Right lobe of liver (tissue), 6 donors: ENCODE results near the gene FKBP5. TPM values are rescaled to one million over a fixed set of nuclear protein-coding genes. Genes with fewer than 3 reads are reported as not detected.

Experiments used
- ATAC-seq, 4 donors: fragments of 200-7000 bp; cut with Tn5 transposase; one replicate each; pipeline ENCODE4 v1.9.1; 2020; ENCODE audit warnings: mild to moderate bottlenecking in 4 of 4, moderate library complexity in 4 of 4
- DNase-seq, 3 donors: peaks; one replicate each; pipeline ENCODE4 v3.0.0-alpha.2; 2020
- H3K27ac ChIP-seq, 3 donors: fragments of 200-600 bp; one replicate each; pipeline ENCODE4 v1.8.0; 2022
- H3K27me3 ChIP-seq, 2 donors: fragments of 200-600 bp; one replicate each; pipeline ENCODE4 v1.8.0; 2022
- H3K36me3 ChIP-seq, 4 donors: fragments of 200-600 bp; sonication (generic) in 1 of 4; one replicate each; pipeline versions ENCODE4 v1.5.1 to v1.8.0; 2017 to 2022; ENCODE audit warnings: control low read depth in 1 of 4
- H3K4me1 ChIP-seq, 4 donors: fragments of 200-600 bp; sonication (generic) in 1 of 4; one replicate each; pipeline versions ENCODE4 v1.5.1 to v1.8.0; 2017 to 2022; ENCODE audit warnings: control low read depth in 1 of 4
- H3K4me3 ChIP-seq, 3 donors: fragments of 200-600 bp; one replicate each; pipeline ENCODE4 v1.8.0; 2022
- H3K9me3 ChIP-seq, 4 donors: fragments of 200-600 bp; sonication (generic) in 1 of 4; one replicate each; pipeline versions ENCODE4 v1.5.1 to v1.8.0; 2017 to 2022; ENCODE audit warnings: control low read depth in 1 of 4
- POLR2A ChIP-seq: fragments of 450-650 bp; IDR thresholded peaks from one replicate; pipeline ENCODE4 v1.6.1; 2017; ENCODE audit warnings: antibody characterized with exemption, mild to moderate bottlenecking
- WGBS: methylation state at CpG from one replicate; pipeline ENCODE4 v1.1.6; 2018; ENCODE audit warnings: low coverage, low lambda C conversion rate; ENCODE audit not compliant: insufficient coverage; ENCODE audit errors: missing lambda C conversion rate; 5-methylcytosine and 5-hydroxymethylcytosine counted together
- intact Hi-C, 2 donors: fragments of 100-400 bp; cut with DNase I; formaldehyde crosslinking; loops; one replicate each; pipeline versions ENCODE4 v1.11.2 to v1.14.1; 2022
- total RNA-seq, 6 experiments: library from RNA; depleted of rRNA in 2 of 6; stranded (reverse); fragments of >200 nt in 2 of 6; fragmentation: NEBNext Ultra II Directional in 3 of 6; extraction: Animal tissue kit (Norgen Biotek cat#: 25700) in 3 of 6; gene quantifications; one replicate each; pipeline versions ENCODE4 v1.1.0 to v1.2.4, GENCODE V29; 2016 to 2023
- TF ChIP-seq, protein P1 (sequence below), 4 donors: fragments of 200-600 bp in 3 of 4; fragments of 450-650 bp in 1 of 4; IDR thresholded peaks; one replicate each; pipeline versions ENCODE4 v1.5.1 to v1.8.0; 2016 to 2022; ENCODE audit warnings: antibody characterized with exemption in 4 of 4, mild to moderate bottlenecking in 2 of 4
- donor health status: DM: no; HTN: yes; CAD: no.
- donor health status: DM: no; HTN: no; CAD: no.
- donor health status: DM: no; HTN: no; CAD: no.
- donor health status: DM: no; HTN: yes; CAD: no.
- donor health status: DM: no; HTN: yes; CAD: no.

Gene FKBP5
- total RNA-seq, 6 experiments from 2014 or later, result 36.1 to 387 (median 111) TPM

DNA sequence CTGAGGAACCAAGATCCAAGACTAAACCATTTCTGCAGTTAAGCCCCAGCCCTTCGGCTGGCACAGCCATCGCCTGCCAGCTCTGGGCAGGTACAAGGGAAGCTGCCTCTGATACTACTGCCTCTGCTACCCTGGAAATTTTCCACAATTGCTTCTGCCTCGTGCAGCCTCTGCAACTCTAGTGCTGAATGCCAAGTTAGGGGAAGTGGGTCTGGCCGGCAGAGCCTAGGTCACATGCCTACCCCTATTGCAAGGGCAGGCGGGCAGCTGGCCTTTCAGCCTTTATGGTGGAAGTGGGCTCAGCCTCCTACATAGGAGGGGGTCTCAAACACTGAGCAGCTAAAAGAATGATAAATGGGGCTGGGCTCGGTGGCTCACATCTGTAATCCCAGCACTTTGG lies 131.5 kb downstream of the FKBP5 start:
- WGBS, result 48% methylated on average over 3 of the region's 6 CpGs
- Histone ChIP-seq H3K9me3 (no peaks in the 10 kb centered on the region), H3K4me1 (no peaks in the 10 kb centered on the region), H3K4me3 (no peak overlapping the region), H3K36me3 (no peaks in the 10 kb centered on the region), H3K27ac (no peak overlapping the region), H3K27me3 (no peaks in the 10 kb centered on the region)
- DNase-seq (no peak), ATAC-seq (peak in 3 of 4 donors; percentile 36 to 58 (median 56))
- intact Hi-C loops, result no loop called here
- no peak for TF ChIP-seq POLR2A
- TF ChIP-seq, protein P1, sequence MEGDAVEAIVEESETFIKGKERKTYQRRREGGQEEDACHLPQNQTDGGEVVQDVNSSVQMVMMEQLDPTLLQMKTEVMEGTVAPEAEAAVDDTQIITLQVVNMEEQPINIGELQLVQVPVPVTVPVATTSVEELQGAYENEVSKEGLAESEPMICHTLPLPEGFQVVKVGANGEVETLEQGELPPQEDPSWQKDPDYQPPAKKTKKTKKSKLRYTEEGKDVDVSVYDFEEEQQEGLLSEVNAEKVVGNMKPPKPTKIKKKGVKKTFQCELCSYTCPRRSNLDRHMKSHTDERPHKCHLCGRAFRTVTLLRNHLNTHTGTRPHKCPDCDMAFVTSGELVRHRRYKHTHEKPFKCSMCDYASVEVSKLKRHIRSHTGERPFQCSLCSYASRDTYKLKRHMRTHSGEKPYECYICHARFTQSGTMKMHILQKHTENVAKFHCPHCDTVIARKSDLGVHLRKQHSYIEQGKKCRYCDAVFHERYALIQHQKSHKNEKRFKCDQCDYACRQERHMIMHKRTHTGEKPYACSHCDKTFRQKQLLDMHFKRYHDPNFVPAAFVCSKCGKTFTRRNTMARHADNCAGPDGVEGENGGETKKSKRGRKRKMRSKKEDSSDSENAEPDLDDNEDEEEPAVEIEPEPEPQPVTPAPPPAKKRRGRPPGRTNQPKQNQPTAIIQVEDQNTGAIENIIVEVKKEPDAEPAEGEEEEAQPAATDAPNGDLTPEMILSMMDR (IDR thresholded peaks at IDR 0.05), result no peak

DNA sequence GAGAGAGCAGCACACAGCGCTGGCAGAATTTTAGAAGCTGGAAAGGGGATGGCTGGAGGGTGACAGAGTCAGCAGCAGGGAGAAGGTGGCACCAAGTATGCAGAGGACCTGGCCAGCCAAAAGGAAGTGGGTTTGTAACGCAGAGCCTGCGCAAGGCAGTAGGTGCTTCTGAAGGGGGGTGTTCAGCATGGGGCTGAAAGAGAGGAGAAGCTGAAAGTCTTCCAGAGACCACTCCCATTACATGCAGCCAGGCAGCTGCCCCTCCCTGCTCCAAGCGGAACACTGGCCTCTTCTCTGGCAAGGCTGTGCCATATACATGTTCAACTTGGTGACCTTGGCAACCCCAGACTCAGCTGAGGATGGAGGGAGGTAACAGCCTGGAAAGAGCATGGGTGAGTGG lies 133.9 kb downstream of the FKBP5 start:
- Histone ChIP-seq H3K27me3 (no peaks in the 10 kb centered on the region), H3K27ac (no peak overlapping the region), H3K9me3 (no peaks in the 10 kb centered on the region), H3K36me3 (no peaks in the 10 kb centered on the region), H3K4me1 (no peaks in the 10 kb centered on the region), H3K4me3 (no peak overlapping the region)
- DNase-seq (no peak), ATAC-seq (no peak)
- WGBS, result 68% methylated on average over 4 of the region's 4 CpGs
- intact Hi-C loops, result no loop called here
- TF ChIP-seq POLR2A, result no peak
- TF ChIP-seq, protein P1 (IDR thresholded peaks at IDR 0.05), result no peak

DNA sequence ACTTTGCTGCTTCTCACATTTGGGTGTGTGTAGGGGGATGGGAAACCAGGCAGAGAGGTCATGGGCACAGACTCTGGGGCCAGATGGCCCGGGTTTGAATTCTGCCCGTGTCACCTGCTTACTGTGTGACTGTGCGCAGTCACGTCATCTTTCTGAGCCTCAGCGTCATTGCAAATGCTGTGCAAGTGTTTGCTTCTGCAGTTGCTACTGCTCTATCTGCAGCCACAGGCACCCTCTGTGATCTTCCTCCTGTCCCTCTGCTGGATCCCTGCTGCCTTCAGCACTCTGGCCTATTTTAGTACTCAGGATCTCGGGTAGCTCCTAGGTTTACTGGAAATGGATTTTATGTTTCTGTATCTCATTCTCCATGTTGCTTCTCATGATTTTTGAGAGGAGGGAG lies 135.4 kb downstream of the FKBP5 start:
- H3K27ac ChIP-seq, result no peak overlapping the region
- intact Hi-C loops, result no loop called here

DNA sequence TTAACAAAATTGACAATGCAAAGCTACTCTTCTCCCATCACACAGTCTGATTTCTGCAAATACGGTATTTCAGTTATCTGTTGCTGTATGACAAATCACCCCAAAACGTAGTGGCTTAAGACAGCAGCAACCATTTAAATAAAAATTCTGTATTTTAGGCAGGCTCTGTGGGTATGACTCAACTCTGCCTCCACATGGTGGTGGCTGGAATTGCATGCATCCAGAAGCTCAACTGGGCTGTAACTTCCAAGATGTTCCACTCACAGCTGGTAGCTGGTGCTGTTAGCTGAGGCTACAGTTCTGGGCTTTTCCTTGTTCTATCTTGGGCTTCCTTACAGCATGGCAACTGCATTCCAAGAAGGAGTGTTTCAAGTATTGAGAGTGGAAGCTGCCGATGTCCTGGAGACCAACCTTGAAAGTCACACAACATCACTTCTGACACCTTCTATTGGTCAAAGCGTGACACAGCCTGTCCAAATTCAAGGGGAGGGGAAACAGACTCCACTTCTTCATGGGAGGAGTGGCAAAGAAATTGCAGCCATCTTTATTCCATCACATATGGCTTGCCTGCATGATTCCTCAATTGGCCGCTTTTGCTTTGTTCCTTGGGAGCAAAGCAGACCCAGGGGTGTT lies 136.3 kb downstream of the FKBP5 start:
- no peaks in the 10 kb centered on the region for H3K36me3 ChIP-seq
- H3K4me3 ChIP-seq, result no peak overlapping the region
- no peaks in the 10 kb centered on the region for H3K27me3 ChIP-seq
- H3K9me3 ChIP-seq, result no peaks in the 10 kb centered on the region
- intact Hi-C loops, result no loop called here
- no peak overlapping the region for H3K27ac ChIP-seq
- DNase-seq (no peak), ATAC-seq (peak; percentile 60 to 80 (median 70))
- 39% methylated on average over 4 of the region's 5 CpGs for WGBS
- TF ChIP-seq, protein P1 (IDR thresholded peaks at IDR 0.05), result peak; percentile 64 to 90 (median 72)
- no peak for TF ChIP-seq POLR2A
- no peaks in the 10 kb centered on the region for H3K4me1 ChIP-seq

More for the DNA sequence above, 135.4 kb downstream of the FKBP5 start:
- H3K27me3 ChIP-seq, result no peaks in the 10 kb centered on the region
- TF ChIP-seq POLR2A, result no peak
- TF ChIP-seq, protein P1 (IDR thresholded peaks at IDR 0.05), result no peak
- H3K36me3 ChIP-seq, result no peaks in the 10 kb centered on the region
- 73% methylated on average over 5 of the region's 6 CpGs for WGBS
- DNase-seq (no peak), ATAC-seq (no peak)
- no peak overlapping the region for H3K4me3 ChIP-seq
- no peaks in the 10 kb centered on the region for H3K9me3 ChIP-seq
- H3K4me1 ChIP-seq, result no peaks in the 10 kb centered on the region
